H1 (cell line): Measurements from ENCODE around the gene C19orf53. TPM values are rescaled to one million over a fixed set of nuclear protein-coding genes. Genes with fewer than 3 reads are reported as not detected.

ENCODE experiments used
- CTCF ChIA-PET: fragments of 300-600 bp; sonication (Branson Sonifier 250); formaldehyde crosslinking; loops from one replicate; lab custom pipeline; 2021; ENCODE audit not compliant: partially characterized antibody; lab: Charles Lee
- POLR2A ChIA-PET: fragments of 300-600 bp; sonication (Branson Sonifier 250); formaldehyde crosslinking; loops from one replicate; lab custom pipeline; 2021; ENCODE audit warnings: inconsistent platforms; ENCODE audit not compliant: partially characterized antibody; lab: Charles Lee
- DNase-seq, 2 experiments: peaks; one replicate each; pipeline versions ENCODE4 v3.0.0 to v3.0.0-alpha.2; 2010 to 2022; ENCODE audit warnings: low spot score in 2 of 2, low read depth in 1 of 2, mixed read lengths in 1 of 2
- FAIRE-seq: peaks from 2 replicates; lab custom pipeline; 2011; peaks lifted over from hg19 to GRCh38; lab: Jason Lieb, UNC
- H2AFZ ChIP-seq: 2 replicates; pipeline ENCODE4 v1.8.1; 2012; ENCODE audit warnings: low read length, inconsistent platforms
- H2AK5ac ChIP-seq: 2 replicates; pipeline ENCODE4 v1.6.1; 2013; ENCODE audit warnings: low read depth, low read length
- H2BK120ac ChIP-seq: replicated peaks from 2 replicates; pipeline ENCODE3; 2013; ENCODE audit warnings: low read depth, low read length, inconsistent platforms
- H2BK12ac ChIP-seq: 2 replicates; pipeline ENCODE4 v1.6.1; 2013; ENCODE audit warnings: low read depth, low read length
- H2BK15ac ChIP-seq: 2 replicates; pipeline ENCODE4 v1.6.1; 2013; ENCODE audit warnings: low read length
- H2BK20ac ChIP-seq: 2 replicates; pipeline ENCODE4 v1.6.1; 2013; ENCODE audit warnings: low read length
- H2BK5ac ChIP-seq: 2 replicates; pipeline ENCODE4 v1.6.1; 2013; ENCODE audit warnings: low read depth, low read length
- H3K14ac ChIP-seq: 2 replicates; pipeline ENCODE4 v1.6.1; 2013; ENCODE audit warnings: inconsistent platforms; ENCODE audit not compliant: insufficient read length
- H3K18ac ChIP-seq: 2 replicates; pipeline ENCODE4 v1.6.1; 2013; ENCODE audit warnings: low read length; ENCODE audit errors: extremely low read depth
- H3K23ac ChIP-seq: 2 replicates; pipeline ENCODE4 v1.6.1; 2013; ENCODE audit warnings: inconsistent platforms; ENCODE audit not compliant: insufficient read length
- H3K23me2 ChIP-seq: 2 replicates; pipeline ENCODE4 v1.6.1; 2013; ENCODE audit warnings: low read depth, low read length
- H3K27ac ChIP-seq: 2 replicates; pipeline ENCODE4 v1.6.1; 2011; ENCODE audit warnings: low read depth, low read length, inconsistent platforms
- H3K27me3 ChIP-seq, 4 experiments: replicated peaks in 1 of 4; 1 replicate in 1 of 4; 2 replicates in 3 of 4; pipeline versions ENCODE4 v1.6.1 to v1.8.1; 2011 to 2013; ENCODE audit warnings: low read length in 3 of 4, mild to moderate bottlenecking in 3 of 4, inconsistent platforms in 2 of 4, mixed read lengths in 2 of 4, moderate library complexity in 1 of 4; ENCODE audit not compliant: control insufficient read depth in 3 of 4, insufficient read depth in 3 of 4; ENCODE audit errors: extremely low read depth in 1 of 4
- H3K36me3 ChIP-seq, 4 experiments: 2 replicates each; pipeline versions ENCODE4 v1.6.1 to v1.8.1; 2011 to 2013; ENCODE audit warnings: mild to moderate bottlenecking in 4 of 4, low read length in 3 of 4, moderate library complexity in 2 of 4, control low read depth in 1 of 4, inconsistent platforms in 1 of 4; ENCODE audit not compliant: insufficient read depth in 4 of 4, control insufficient read depth in 2 of 4
- H3K4ac ChIP-seq: replicated peaks from 2 replicates; pipeline ENCODE3; 2013; ENCODE audit warnings: low read length, low read depth, mixed read lengths, inconsistent platforms; ENCODE audit not compliant: insufficient read length
- H3K4me1 ChIP-seq, 4 experiments: replicated peaks in 1 of 4; 1 replicate in 1 of 4; 2 replicates in 3 of 4; pipeline versions ENCODE4 v1.6.1 to v1.8.1; 2011 to 2013; ENCODE audit warnings: low read length in 3 of 4, inconsistent platforms in 2 of 4, mixed read lengths in 1 of 4; ENCODE audit not compliant: insufficient read depth in 4 of 4, control insufficient read depth in 3 of 4
- H3K4me2 ChIP-seq, 2 experiments: 2 replicates each; pipeline versions ENCODE4 v1.6.1 to v1.8.1; 2011 to 2013; ENCODE audit warnings: low read depth in 2 of 2, low read length in 2 of 2, control low read depth in 1 of 2, inconsistent platforms in 1 of 2, mild to moderate bottlenecking in 1 of 2; ENCODE audit not compliant: insufficient read depth in 1 of 2
- H3K4me3 ChIP-seq, 4 experiments: fragments of 200-600, 300-600 bp in 1 of 4; sonication (generic), shearing (Covaris generic), sonication (Bioruptor Twin) in 1 of 4; 2 replicates each; pipeline versions ENCODE4 v1.5.1 to v1.8.1; 2011 to 2016; ENCODE audit warnings: low read length in 4 of 4, low read depth in 3 of 4, control low read depth in 2 of 4, inconsistent platforms in 2 of 4, mild to moderate bottlenecking in 2 of 4, mixed read lengths in 1 of 4, moderate library complexity in 1 of 4; ENCODE audit not compliant: insufficient read depth in 2 of 4; ENCODE audit errors: extremely low read depth in 1 of 4
- H3K56ac ChIP-seq: replicated peaks from 2 replicates; pipeline ENCODE3; 2013; ENCODE audit warnings: low read depth, mild to moderate bottlenecking, mixed read lengths, low read length, inconsistent platforms; ENCODE audit not compliant: insufficient read length
- H3K79me1 ChIP-seq: 2 replicates; pipeline ENCODE4 v1.6.1; 2013; ENCODE audit warnings: low read depth, low read length, control low read depth
- H3K79me2 ChIP-seq, 2 experiments: 2 replicates each; pipeline versions ENCODE4 v1.6.1 to v1.8.1; 2012 to 2013; ENCODE audit warnings: low read length in 2 of 2, mild to moderate bottlenecking in 2 of 2, inconsistent platforms in 1 of 2; ENCODE audit not compliant: insufficient read depth in 2 of 2, control insufficient read depth in 1 of 2
- H3K9ac ChIP-seq, 4 experiments: replicated peaks in 1 of 4; 1 replicate in 1 of 4; 2 replicates in 3 of 4; pipeline versions ENCODE4 v1.6.1 to v1.8.1; 2011 to 2013; ENCODE audit warnings: low read depth in 3 of 4, low read length in 3 of 4, control low read depth in 2 of 4, mild to moderate bottlenecking in 2 of 4, moderate library complexity in 2 of 4, inconsistent platforms in 1 of 4; ENCODE audit errors: extremely low read depth in 1 of 4
- H3K9me3 ChIP-seq, 2 experiments: 2 replicates each; pipeline versions ENCODE4 v1.6.1 to v1.8.1; 2012 to 2013; ENCODE audit warnings: mild to moderate bottlenecking in 2 of 2, moderate library complexity in 2 of 2, control low read depth in 1 of 2, inconsistent platforms in 1 of 2, low read depth in 1 of 2, low read length in 1 of 2, mixed read lengths in 1 of 2; ENCODE audit not compliant: insufficient read depth in 2 of 2
- H4K20me1 ChIP-seq, 2 experiments: replicated peaks in 1 of 2; 2 replicates each; pipeline versions ENCODE3 to v1.8.1; 2011 to 2013; ENCODE audit warnings: inconsistent platforms in 2 of 2, low read length in 2 of 2, mild to moderate bottlenecking in 1 of 2; ENCODE audit not compliant: insufficient read depth in 2 of 2, control insufficient read depth in 1 of 2
- H4K5ac ChIP-seq: 2 replicates; pipeline ENCODE4 v1.6.1; 2013; ENCODE audit warnings: low read length, low read depth, mixed read lengths, inconsistent platforms; ENCODE audit not compliant: insufficient read length
- H4K8ac ChIP-seq: 2 replicates; pipeline ENCODE4 v1.8.0; 2013; ENCODE audit warnings: mild to moderate bottlenecking, moderate library complexity, low read length, inconsistent platforms; ENCODE audit not compliant: insufficient read depth; ENCODE audit errors: extremely low read depth
- H4K91ac ChIP-seq: replicated peaks from 2 replicates; pipeline ENCODE3; 2013; ENCODE audit warnings: low read length, mixed read lengths, inconsistent platforms; ENCODE audit not compliant: insufficient read length
- ASH2L ChIP-seq: fragments of 200-600, 300-600 bp; sonication (generic); IDR thresholded peaks from one replicate; pipeline ENCODE4 v1.7.1; 2017; ENCODE audit warnings: low read length
- CBX8 ChIP-seq: fragments of 300-800, 300-1000 bp; sonication (generic); IDR thresholded peaks from 2 replicates; pipeline ENCODE4 v1.7.1; 2016; ENCODE audit warnings: low read depth, low read length, borderline replicate concordance
- CEBPB ChIP-seq: IDR thresholded peaks from 2 replicates; pipeline ENCODE4 v1.6.1; 2012; ENCODE audit warnings: low read depth, low read length
- CTBP2 ChIP-seq: IDR thresholded peaks from 2 replicates; pipeline ENCODE4 v1.7.0; 2011; ENCODE audit warnings: borderline replicate concordance, mild to moderate bottlenecking, moderate library complexity, mixed read lengths, low read length; ENCODE audit not compliant: insufficient read depth, insufficient read length
- CTCF ChIP-seq, 3 experiments: IDR thresholded peaks; 1 replicate in 2 of 3; 2 replicates in 1 of 3; pipeline versions ENCODE4 v1.5.1 to v1.6.1; 2011; ENCODE audit warnings: low read length in 3 of 3, mild to moderate bottlenecking in 3 of 3, inconsistent platforms in 2 of 3, low read depth in 1 of 3, moderate library complexity in 1 of 3; ENCODE audit not compliant: insufficient read depth in 1 of 3; ENCODE audit errors: control extremely low read depth in 1 of 3
- EZH2 ChIP-seq: fragments of 200-600 bp; sonication (generic); IDR thresholded peaks from 2 replicates; pipeline ENCODE4 v1.7.1; 2012; ENCODE audit warnings: low read depth, mild to moderate bottlenecking, moderate library complexity, low read length, inconsistent platforms; ENCODE audit not compliant: severe bottlenecking
- PHF8 ChIP-seq: fragments of 200-600 bp; sonication (generic); conservative IDR thresholded peaks from 2 replicates; pipeline ENCODE4 v1.7.1; 2012; ENCODE audit warnings: low read depth, mild to moderate bottlenecking, inconsistent platforms, low read length, moderate library complexity
- POLR2AphosphoS5 ChIP-seq: IDR thresholded peaks from 2 replicates; pipeline ENCODE4 v1.6.1; 2011; ENCODE audit warnings: low read depth, low read length
- POU5F1 ChIP-seq: IDR thresholded peaks from 2 replicates; pipeline ENCODE4 v1.6.1; 2011; ENCODE audit warnings: low read depth, mild to moderate bottlenecking, low read length, moderate library complexity
- SP4 ChIP-seq: IDR thresholded peaks from 2 replicates; pipeline ENCODE4 v1.6.1; 2012; ENCODE audit warnings: low read length, inconsistent platforms
- SRF ChIP-seq: IDR thresholded peaks from 2 replicates; pipeline ENCODE4 v1.6.1; 2011; ENCODE audit warnings: mild to moderate bottlenecking, low read depth, low read length, moderate library complexity
- WGBS, 2 experiments: shearing (Covaris generic) in 1 of 2; methylation state at CpG; one replicate each; pipeline versions ENCODE4 v1.1.6 to v1.1.7; 2013 to 2015; ENCODE audit warnings: low lambda C conversion rate in 2 of 2, mixed read lengths in 2 of 2, inconsistent platforms in 1 of 2, low coverage in 1 of 2, missing lambda C conversion rate in 1 of 2; ENCODE audit not compliant: insufficient replicate concordance in 2 of 2, insufficient coverage in 1 of 2, insufficient read length in 1 of 2; ENCODE audit errors: extremely low coverage in 1 of 2, missing lambda C conversion rate in 1 of 2; 5-methylcytosine and 5-hydroxymethylcytosine counted together
- polyA plus RNA-seq, 7 experiments: library from polyadenylated mRNA; depleted of rRNA in 3 of 7; stranded (reverse) in 5 of 7; unstranded in 2 of 7; fragments of >200 nt in 5 of 7; fragments of 200-250 nt in 2 of 7; gene quantifications; 1 replicate in 5 of 7; 2 replicates in 1 of 7; 4 replicates in 1 of 7; pipeline versions ENCODE4 v1.2.1 to v1.2.3, GENCODE V29; 2011 to 2013; ENCODE audit warnings: missing spikeins in 2 of 7, mixed read lengths in 2 of 7
- total RNA-seq: library from RNA; stranded (reverse); fragmentation: NEBNext Ultra II Directional; extraction: Animal tissue kit (Norgen Biotek cat#: 25700); gene quantifications from 2 replicates; pipeline ENCODE4 v1.2.1, GENCODE V29; 2021

Gene C19orf53
- total and polyA plus RNA-seq, 2 of the 8 experiments (the other 6 are each of a cell fraction or from before 2014, with no cell fraction given) = 104 to 169 TPM

DNA sequence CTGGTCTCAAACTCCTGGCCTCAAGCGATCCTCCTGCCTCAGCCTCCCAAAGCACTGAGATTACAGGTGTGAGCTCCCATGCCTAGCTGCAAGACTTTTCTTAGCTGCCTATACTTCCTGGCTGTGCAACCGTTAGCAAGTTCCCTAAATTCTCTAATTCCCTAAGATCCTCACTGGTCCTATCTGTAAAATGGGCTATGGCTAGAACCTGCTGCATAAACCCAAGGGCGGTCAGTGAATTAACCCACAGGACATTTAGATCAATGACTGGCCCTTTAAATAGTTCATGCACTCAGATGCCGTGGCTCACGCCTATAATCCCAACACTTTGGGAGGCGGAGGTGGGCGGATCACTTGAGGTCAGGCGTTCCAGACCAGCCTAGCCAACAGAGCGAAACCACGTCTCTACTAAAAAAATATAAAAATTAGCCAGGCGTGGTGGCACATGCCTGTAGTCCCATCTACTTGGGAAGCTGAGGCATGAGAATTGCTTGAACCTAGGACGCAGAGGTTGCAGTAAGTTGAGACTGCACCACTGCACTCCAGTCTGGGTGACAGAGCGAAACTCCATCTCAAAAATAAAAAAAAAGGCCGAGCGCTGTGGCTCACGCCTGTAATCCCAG, 4.1 kb upstream of the C19orf53 start:
- TF ChIP-seq POU5F1 = no peak
- TF ChIP-seq CTBP2 = no peak
- no peak for TF ChIP-seq SP4
- TF ChIP-seq POLR2AphosphoS5 = no peak
- TF ChIP-seq SRF = no peak
- no peak for TF ChIP-seq CTCF (IDR thresholded peaks at IDR 0.05; ENCODE audit: control extremely low read depth in 1 of 3, insufficient read depth in 1 of 3, low read depth in 1 of 3, low read length in 3 of 3)
- TF ChIP-seq CEBPB = no peak
- TF ChIP-seq EZH2 = no peak
- no peak for TF ChIP-seq PHF8
- TF ChIP-seq CBX8 = no peak
- TF ChIP-seq ASH2L = no peak
- Histone ChIP-seq H3K56ac (no peak overlapping the region), H2BK12ac (no peak overlapping the region), H4K8ac (no peak overlapping the region), H2BK20ac (no peak overlapping the region), H3K23ac (no peak overlapping the region), H4K20me1 (peaks cover 0 to 2% of the 10 kb centered on the region in 2 experiments), H3K36me3 (peaks cover 0 to 11% (median 0%) of the 10 kb centered on the region in 4 experiments; a peak in 2 of 8 replicates), H4K91ac (no peak overlapping the region), H3K18ac (no peak overlapping the region), H2BK15ac (no peak overlapping the region), H3K4me3 (no peak overlapping the region), H3K4me1 (peaks cover 0 to 6% (median 2%) of the 10 kb centered on the region in 4 experiments; a peak in 3 of 7 replicates), H2BK5ac (no peak overlapping the region), H3K4me2 (no peak overlapping the region), H4K5ac (no peak overlapping the region), H2AK5ac (no peak overlapping the region), H3K27me3 (no peaks in the 10 kb centered on the region), H3K4ac (no peak overlapping the region), H3K23me2 (peaks cover 7% of the 10 kb centered on the region; the same call in 1 of the 2 replicates), H3K9me3 (no peaks in the 10 kb centered on the region), H3K27ac (no peak overlapping the region), H3K9ac (no peak overlapping the region), H2BK120ac (no peak overlapping the region), H3K14ac (no peak overlapping the region), H3K79me2 (peaks cover 0 to 6% of the 10 kb centered on the region in 2 experiments; a peak in 2 of 4 replicates), H3K79me1 (no peaks in the 10 kb centered on the region), H2AFZ (no peak overlapping the region)
- CTCF ChIA-PET = interaction anchor here (0.7 kb wide), 1 partner anchor 41 kb away, joined by 3 read pairs; no protein-coding TSS in a partner anchor
- no peak for FAIRE-seq
- no peak for DNase-seq
- 97% methylated on average over 16 of the region's 16 CpGs; no CpG with 5 or more reads in 1 of the 2 experiments for WGBS, 2 experiments
- POLR2A ChIA-PET = no interaction called here
